HG02970 (cell line): ENCODE results near the gene ITGA2B.
"Not testable (repeated sequence)": the region's sequence is repeated elsewhere in the genome, so short reads cannot be mapped to it uniquely, and the experiment has no call there.

Experiments
- ATAC-seq: cut with Tn5 transposase; IDR thresholded peaks from one replicate; pipeline ENCODE4 v1.9.1; 2021; ENCODE audit warnings: mild to moderate bottlenecking, moderate library complexity, moderate number of reproducible peaks; ENCODE audit not compliant: unreplicated experiment, low FRiP score

ITGA2B gene

GRCh38 chr17:44372036-44372435, 17.4 kb downstream of the ITGA2B start:
- no peak for ATAC-seq

- not testable (repeated sequence) for ATAC-seq
Measured at GRCh38 chr17:44369414-44370023, 19.9 kb downstream of the ITGA2B start.

- ATAC-seq, result not testable (repeated sequence)
Measured at GRCh38 chr17:44368391-44369243, 20.8 kb downstream of the ITGA2B start.

GRCh38 chr17:44367231-44367979, 22.0 kb downstream of the ITGA2B start:
- ATAC-seq, result no peak

- ATAC-seq, result not testable (repeated sequence)
Measured at GRCh38 chr17:44365051-44365450, 24.4 kb downstream of the ITGA2B start.

GRCh38 chr17:44363613-44364159, 25.8 kb downstream of the ITGA2B start, which contains the start of gene FAM171A2:
Gene FAM171A2, minus strand, starts transcription at chr17:44363853. Its CDS starts 139 bp downstream, at chr17:44363714.
- ATAC-seq, result no peak

GRCh38 chr17:44362949-44363612, 26.4 kb downstream of the ITGA2B start:
- no peak for ATAC-seq

- ATAC-seq, result no peak
Measured at GRCh38 chr17:44362459-44362948, 26.9 kb downstream of the ITGA2B start.

- no peak for ATAC-seq
Measured at GRCh38 chr17:44361292-44362260, 27.9 kb downstream of the ITGA2B start.

GRCh38 chr17:44360826-44361225, 28.6 kb downstream of the ITGA2B start:
- ATAC-seq, result no peak

- no peak for ATAC-seq
Measured at GRCh38 chr17:44360144-44360533, 29.3 kb downstream of the ITGA2B start.

GRCh38 chr17:44359458-44360143, 29.8 kb downstream of the ITGA2B start:
- no peak for ATAC-seq

GRCh38 chr17:44359006-44359405, 30.4 kb downstream of the ITGA2B start:
- ATAC-seq, result no peak

- no peak for ATAC-seq
Measured at GRCh38 chr17:44358066-44358465, 31.4 kb downstream of the ITGA2B start.

- ATAC-seq, result no peak
Measured at GRCh38 chr17:44356241-44356640, 33.2 kb downstream of the ITGA2B start.

GRCh38 chr17:44355642-44356099, 33.8 kb downstream of the ITGA2B start:
- ATAC-seq, result no peak

- ATAC-seq, result no peak
Measured at GRCh38 chr17:44354582-44355561, 34.6 kb downstream of the ITGA2B start.
